Renal cortical epithelial cell (primary cell): ENCODE results near the gene MFAP4. TPM values are rescaled to one million over a fixed set of nuclear protein-coding genes. Genes with fewer than 3 reads are reported as not detected.
A peak's percentile ranks its signal among the peaks of the same experiment; 100 is the strongest.

Experiments
- DNase-seq: peaks from one replicate; pipeline ENCODE4 v3.0.0-alpha.2; 2011; ENCODE audit warnings: low read depth
- total RNA-seq: library from RNA; depleted of rRNA; stranded (reverse); fragments of >200 nt; gene quantifications from 2 replicates; pipeline ENCODE4 v1.2.3, GENCODE V29; 2014

The MFAP4 gene
- total RNA-seq, 1 donor from 2014 or later, result 0.15 TPM

GRCh38 chr17:19385521-19385983 is 1.4 kb downstream of the MFAP4 start:
- DNase-seq, result no peak

DNA sequence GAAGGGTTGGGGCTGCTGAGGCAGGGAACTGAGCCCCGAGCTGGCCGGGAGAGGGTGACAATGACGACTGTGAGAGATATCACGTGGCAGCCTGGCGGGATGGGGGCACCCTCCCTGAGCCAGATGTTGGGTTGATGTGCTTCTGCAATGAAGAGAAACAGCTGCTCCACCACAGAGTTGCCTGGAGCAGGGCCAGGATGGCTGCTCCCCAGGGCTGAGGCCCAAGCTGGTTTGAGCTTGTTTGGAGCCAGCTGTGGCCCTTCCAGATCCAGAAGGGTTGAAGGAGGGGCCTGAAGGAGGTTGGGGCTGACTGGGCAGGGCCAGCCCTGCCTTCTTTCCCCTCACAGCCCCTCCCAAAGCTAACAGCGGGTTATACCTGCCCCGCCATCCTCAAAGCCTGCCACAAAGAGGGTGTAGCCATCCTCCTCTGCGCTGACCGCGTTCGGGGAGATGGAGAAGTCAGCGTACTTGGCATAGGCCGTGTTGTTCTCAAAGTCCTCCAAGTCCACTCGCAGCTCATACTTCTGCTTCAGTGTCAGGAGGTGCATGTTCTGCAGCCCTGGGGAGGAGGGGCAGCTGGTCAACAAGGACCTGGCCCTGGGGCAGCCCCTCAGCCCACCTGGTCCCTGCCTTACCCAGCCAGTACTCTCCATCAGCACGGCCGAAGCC is 2.1 kb downstream of the MFAP4 start:
- DNase-seq, result no peak

- no peak for DNase-seq
Observed at GRCh38 chr17:19383681-19384470, 3.1 kb downstream of the MFAP4 start.

DNA sequence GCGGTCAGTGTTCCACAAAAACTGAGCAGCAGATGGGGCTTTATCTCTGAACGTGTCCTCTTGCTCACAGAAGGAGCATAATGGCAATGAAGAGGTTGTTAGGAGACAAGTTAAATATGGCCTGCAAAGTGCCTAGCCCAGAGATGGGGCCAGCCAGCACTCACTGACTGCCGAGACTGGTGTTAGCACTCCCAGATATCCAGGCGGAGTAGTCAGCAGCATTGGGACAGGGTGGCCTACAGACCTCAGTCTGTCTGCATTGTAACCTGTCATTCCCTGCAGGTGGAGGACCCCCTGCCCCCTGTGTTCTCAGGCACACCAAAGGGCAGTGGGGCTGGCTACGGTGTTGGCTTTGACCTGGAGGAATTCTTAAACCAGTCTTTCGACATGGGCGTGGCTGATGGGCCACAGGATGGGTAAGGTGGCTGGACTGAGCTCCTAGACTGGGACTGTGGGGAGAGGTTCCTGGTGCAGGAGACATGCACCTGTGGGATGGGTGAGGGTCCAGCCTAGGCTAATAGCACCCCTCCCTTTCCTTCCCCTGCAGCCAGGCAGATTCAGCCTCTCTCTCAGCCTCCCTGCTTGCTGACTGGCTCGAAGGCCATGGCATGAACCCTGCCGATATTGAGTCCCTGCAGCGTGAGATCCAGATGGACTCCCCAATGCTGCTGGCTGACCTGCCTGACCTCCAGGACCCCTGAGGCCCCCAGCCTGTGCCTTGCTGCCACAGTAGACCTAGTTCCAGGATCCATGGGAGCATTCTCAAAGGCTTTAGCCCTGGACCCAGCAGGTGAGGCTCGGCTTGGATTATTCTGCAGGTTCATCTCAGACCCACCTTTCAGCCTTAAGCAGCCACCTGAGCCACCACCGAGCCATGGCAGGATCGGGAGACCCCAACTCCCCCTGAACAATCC is 4.2 kb downstream of the MFAP4 start:
- no peak for DNase-seq

DNA sequence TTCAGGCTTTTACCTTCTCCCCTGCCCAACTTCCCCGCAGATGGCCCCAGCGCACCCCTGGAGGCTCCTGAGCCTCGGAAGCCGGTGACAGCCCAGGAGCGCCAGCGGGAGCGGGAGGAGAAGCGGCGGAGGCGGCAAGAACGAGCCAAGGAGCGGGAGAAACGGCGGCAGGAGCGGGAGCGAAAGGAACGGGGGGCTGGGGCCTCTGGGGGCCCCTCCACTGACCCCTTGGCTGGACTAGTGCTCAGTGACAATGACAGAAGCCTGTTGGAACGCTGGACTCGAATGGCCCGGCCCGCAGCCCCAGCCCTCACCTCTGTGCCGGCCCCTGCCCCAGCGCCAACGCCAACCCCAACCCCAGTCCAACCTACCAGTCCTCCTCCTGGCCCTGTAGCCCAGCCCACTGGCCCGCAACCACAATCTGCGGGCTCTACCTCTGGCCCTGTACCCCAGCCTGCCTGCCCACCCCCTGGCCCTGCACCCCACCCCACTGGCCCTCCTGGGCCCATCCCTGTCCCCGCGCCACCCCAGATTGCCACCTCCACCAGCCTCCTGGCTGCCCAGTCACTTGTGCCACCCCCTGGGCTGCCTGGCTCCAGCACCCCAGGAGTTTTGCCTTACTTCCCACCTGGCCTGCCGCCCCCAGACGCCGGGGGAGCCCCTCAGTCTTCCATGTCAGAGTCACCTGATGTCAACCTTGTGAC is 5.1 kb downstream of the MFAP4 start:
- DNase-seq, result no peak

GRCh38 chr17:19381361-19381740 is 5.6 kb downstream of the MFAP4 start:
- DNase-seq, result no peak

- no peak for DNase-seq
Observed at GRCh38 chr17:19380481-19381301, 6.3 kb downstream of the MFAP4 start.

- DNase-seq, result no peak
Observed at GRCh38 chr17:19379361-19380065, 7.5 kb downstream of the MFAP4 start.

DNA sequence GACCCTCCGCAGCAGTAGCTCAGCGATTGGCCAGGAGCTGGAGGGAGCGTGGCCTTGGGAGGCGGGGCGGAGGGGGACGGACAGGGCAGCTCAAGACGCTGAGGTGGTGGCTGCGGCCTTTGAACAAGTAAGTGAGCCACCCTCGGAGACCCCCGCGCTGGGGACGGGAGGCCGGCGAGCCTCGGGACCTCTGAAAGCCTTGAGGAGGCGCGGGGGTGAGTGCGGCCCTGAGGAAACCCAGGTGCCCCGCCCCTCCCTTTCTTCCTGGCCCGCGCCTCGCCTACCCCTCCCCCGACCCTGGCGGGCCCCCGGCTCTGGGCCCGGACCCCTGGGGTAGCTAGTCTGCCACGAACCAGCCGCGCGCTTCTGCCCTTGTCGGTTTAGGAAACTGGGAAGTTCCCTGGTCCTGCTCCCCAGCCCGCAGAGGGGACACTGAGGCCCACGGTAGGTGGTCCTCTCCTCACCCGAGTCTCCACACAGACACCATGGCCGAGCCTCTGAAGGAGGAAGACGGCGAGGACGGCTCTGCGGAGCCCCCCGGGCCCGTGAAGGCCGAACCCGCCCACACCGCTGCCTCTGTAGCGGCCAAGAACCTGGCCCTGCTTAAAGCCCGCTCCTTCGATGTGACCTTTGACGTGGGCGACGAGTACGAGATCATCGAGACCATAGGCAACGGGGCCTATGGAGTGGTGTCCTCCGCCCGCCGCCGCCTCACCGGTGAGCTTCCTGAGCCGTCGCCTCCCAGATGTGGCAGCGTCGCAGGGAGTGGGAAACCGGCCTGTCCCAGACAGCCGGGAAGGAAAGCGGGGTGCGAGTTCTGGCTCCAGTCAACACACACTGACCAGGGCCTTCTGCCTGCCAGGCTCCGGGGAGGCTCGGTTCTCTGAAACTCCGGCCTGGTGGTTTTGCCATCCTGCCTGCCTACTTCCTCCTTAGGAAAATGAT is 8.3 kb downstream of the MFAP4 start, which contains the start of gene MAPK7:
MAPK7 (plus strand) TSS at position 83 of the 945 bp plus-strand sequence; CDS start at position 486, 403 bp downstream.
- DNase-seq, result no peak

DNA sequence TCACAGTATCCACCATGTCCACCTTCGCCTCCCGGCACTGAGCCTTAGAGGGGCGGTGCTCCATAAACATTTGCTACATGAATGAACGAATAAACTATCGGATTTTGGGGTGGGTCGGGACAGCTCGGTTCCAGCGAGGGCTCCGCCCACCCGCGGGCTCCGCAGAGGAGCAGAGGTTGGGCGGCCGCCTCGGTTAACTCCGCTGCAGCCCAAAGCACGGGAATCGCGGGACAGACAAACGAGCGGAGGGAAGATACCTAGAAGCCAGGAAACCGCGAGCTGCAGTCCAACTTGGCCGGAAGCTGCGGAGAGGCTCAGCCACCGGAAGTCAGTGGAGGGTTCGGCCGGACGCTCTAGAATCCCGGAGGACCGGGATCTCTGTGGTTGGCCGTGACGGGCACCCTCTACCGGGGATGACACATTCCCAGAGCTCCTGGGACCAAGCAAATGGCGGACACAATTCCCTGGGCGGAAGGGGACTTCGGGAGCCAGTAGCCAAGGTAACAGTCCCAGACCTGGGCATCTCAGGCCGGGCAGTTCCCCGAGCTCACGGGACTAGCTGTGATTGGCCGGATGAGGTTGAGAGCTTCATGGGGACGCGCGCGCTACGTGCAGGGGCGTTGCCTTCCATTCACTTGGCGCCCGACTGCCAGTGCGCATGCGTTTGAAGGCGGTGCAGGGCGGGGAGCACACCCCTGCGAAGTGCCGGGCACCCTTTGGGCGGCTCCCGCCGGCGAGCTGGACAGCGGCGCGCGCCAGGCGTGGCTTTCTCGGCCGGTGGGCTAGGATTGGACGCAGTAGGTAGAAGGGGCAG is 9.2 kb downstream of the MFAP4 start:
- peak; percentile 95 for DNase-seq

DNA sequence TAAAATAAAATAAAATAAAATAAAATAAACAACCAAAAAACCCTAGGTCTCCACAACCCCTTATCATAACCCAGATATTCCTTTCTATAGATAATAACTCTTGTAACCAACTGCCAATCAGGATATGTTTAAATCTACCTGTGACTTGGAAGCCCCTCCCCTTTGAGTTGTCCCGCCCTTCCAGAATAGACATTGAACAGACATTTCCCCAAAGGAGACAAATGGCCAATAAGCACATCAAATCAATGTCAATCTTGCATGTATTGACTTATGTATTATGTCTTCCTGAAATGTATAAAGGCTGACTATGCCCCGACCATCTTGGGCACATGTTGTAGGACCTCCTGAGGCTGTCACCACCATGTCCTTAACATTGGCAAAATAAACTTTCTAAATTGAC is 10.2 kb downstream of the MFAP4 start:
- DNase-seq, result no peak

- DNase-seq, result no peak
Observed at GRCh38 chr17:19375732-19376131, 11.3 kb downstream of the MFAP4 start.

GRCh38 chr17:19374136-19374535 is 12.9 kb downstream of the MFAP4 start:
- DNase-seq, result no peak

DNA sequence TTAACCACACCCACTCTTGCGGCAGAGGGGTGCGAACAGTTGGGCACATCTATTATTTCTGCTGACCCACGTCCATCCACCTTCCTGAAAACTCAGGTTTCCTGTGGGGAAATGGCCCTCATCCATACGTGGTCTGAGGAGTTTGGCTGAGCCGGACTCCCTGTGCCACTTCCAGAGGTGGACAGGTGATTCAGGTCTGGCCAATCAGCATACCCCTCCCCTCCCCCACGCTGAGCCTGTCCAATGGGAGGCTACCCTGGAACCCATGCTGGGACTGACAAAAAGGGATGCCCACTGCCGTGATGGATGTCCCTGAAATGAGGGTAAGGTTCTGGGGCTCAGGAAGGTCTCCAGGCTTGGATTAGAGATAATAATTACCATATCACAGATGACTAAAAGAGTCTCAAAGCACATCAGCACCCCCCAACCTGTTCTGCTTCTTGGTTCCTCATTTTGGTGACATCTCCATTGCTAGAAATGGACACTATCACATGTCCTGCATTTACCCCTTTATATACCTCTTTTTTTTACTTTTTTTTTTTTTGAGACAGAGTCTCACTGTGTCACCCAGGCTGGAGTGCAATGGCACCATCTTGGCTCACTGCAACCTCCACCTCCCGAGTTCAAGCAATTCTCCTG is 14.0 kb downstream of the MFAP4 start:
- no peak for DNase-seq

GRCh38 chr17:19372439-19372838 is 14.6 kb downstream of the MFAP4 start:
- no peak for DNase-seq

GRCh38 chr17:19372011-19372370 is 15.0 kb downstream of the MFAP4 start:
- DNase-seq, result no peak

DNA sequence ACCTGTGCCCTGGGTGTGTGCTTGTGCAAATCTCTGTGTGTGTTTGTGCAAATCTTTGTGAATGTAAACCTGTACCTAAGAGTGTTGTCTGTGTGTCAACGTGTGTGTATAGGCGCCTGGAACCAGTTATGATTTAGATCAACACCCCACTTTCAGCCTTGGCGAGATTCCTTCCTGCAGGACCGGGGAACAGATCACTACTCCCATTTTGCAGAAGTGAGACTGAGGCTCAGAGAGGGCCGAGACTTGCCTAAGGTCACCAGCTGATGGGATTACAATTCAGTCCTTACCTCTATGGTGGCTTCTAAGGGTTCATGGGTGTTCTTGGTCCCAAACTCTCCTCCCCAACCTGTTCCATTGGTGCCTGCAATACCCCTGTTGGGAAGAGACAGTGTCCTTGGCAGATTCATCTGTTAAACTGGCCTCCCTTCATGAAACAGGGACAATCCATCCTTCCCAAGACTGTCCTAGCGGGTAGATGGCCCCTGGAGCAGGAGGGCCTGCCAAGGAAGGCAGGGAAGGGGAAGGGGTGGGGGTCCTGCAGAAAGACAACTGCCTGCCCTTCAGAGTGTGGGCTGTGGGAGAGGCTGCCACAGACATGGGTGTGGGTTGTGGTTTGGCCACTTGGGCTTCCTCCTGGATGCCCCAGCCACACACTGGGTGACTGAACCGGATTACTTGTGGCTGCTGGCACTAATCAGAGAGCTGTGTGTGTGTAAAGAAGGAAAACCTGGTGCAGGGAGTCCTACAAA is 15.6 kb downstream of the MFAP4 start:
- no peak for DNase-seq
